ENCODE data around the gene NPAS3.

DNA sequence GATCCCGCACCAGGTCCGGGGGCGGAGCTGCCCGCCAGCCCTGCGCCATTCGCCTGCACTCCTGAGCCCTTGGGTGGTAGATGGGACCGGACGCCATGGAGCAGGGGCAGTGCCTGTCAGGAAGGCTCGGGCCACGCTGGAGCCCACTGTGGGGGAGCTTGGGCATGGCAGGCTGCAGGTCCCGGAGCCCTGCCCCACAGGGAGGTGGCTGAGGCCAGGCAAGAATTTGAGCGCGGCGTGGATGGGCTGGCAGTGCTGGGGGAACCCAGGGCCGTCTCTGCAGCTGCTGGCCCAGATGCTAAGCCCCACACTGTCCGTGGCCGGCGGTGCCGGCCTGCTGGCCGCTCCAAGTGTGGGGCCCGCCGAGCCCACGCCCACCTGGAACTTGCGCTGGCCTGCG, 260.0 kb downstream of the NPAS3 start:
- TF ChIP-seq, protein P1, sequence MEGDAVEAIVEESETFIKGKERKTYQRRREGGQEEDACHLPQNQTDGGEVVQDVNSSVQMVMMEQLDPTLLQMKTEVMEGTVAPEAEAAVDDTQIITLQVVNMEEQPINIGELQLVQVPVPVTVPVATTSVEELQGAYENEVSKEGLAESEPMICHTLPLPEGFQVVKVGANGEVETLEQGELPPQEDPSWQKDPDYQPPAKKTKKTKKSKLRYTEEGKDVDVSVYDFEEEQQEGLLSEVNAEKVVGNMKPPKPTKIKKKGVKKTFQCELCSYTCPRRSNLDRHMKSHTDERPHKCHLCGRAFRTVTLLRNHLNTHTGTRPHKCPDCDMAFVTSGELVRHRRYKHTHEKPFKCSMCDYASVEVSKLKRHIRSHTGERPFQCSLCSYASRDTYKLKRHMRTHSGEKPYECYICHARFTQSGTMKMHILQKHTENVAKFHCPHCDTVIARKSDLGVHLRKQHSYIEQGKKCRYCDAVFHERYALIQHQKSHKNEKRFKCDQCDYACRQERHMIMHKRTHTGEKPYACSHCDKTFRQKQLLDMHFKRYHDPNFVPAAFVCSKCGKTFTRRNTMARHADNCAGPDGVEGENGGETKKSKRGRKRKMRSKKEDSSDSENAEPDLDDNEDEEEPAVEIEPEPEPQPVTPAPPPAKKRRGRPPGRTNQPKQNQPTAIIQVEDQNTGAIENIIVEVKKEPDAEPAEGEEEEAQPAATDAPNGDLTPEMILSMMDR (IDR thresholded peaks at IDR 0.05) = no peak
- TF ChIP-seq POLR2A (IDR thresholded peaks at IDR 0.05) = no peak
- TF ChIP-seq POLR2AphosphoS5 (IDR thresholded peaks at IDR 0.05) = no peak

Data from breast epithelium (tissue), 3 donors.